WERI-Rb-1 (cell line): ENCODE results near the gene CBLN3.
"Not testable (repeated sequence)": the region's sequence is repeated elsewhere in the genome, so short reads cannot be mapped to it uniquely, and the experiment has no call there.

Experiments used
- DNase-seq: peaks from one replicate; pipeline ENCODE4 v3.0.0-alpha.2; 2020
- H3K27ac ChIP-seq: fragments of 250-450 bp; sonication (Bioruptor Pico); 2 replicates; pipeline ENCODE4 v1.5.1; 2020; ENCODE audit warnings: mild to moderate bottlenecking, moderate library complexity
- H3K27me3 ChIP-seq: fragments of 250-450 bp; sonication (Bioruptor Pico); 2 replicates; pipeline ENCODE4 v1.5.1; 2021; ENCODE audit warnings: mild to moderate bottlenecking, low read depth, moderate library complexity; ENCODE audit not compliant: insufficient read depth, severe bottlenecking
- H3K36me3 ChIP-seq: fragments of 250-450 bp; sonication (Bioruptor Pico); 2 replicates; pipeline ENCODE4 v1.5.1; 2020; ENCODE audit warnings: mild to moderate bottlenecking, moderate library complexity
- H3K4me3 ChIP-seq: 2 replicates; pipeline ENCODE4 v1.5.1; 2011; ENCODE audit warnings: low read depth, mild to moderate bottlenecking, control low read depth, low read length
- H3K9me3 ChIP-seq: fragments of 250-450 bp; sonication (Bioruptor Pico); 2 replicates; pipeline ENCODE4 v1.5.1; 2021; ENCODE audit warnings: mild to moderate bottlenecking, moderate library complexity; ENCODE audit not compliant: severe bottlenecking
- TF ChIP-seq, protein P1 (sequence below): IDR thresholded peaks from 2 replicates; pipeline ENCODE4 v1.5.1; 2011; ENCODE audit warnings: low read depth, mild to moderate bottlenecking, control low read depth, inconsistent platforms, low read length

CBLN3 gene

DNA sequence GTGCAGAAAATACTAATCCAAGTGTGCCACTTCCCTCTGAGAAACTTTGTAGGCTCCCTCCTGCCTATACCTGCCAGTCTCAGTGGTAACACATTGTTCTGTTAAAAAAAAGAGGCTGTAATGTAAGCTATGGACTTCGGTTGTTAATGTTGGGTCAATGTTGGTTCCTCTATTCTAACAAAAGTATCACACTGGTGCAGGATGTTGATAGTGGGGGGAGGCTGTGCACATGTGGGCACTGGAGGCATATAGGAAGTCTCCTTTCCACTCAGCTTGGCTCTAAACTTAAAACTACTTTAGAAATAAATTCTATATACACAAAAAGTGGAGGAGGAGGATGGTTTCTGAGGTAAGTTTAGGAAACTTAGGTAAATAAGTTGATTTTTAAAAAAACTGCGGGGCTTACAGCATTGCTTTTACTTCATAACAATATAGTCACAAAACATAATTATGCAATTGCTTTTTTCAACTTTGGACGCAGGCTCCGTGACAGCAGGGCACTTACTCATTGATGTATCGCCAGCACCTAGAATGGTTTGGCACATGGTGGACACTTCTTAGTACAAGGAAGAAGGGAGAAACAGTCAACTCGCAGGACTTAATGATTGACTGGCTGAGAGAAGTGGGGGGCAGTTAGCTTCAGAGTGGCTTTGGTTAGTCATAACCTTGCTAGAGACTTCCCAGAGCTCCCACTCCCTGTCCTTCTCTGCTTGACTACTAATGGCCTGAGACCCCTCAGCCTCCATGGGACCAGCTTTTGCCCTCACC is 38.6 kb downstream of the CBLN3 start:
- no peak overlapping the region for H3K4me3 ChIP-seq
- H3K36me3 ChIP-seq, result no peaks in the 10 kb centered on the region
- H3K27me3 ChIP-seq, result no peaks in the 10 kb centered on the region
- H3K27ac ChIP-seq, result no peak overlapping the region
- no peaks in the 10 kb centered on the region for H3K9me3 ChIP-seq
- TF ChIP-seq, protein P1, sequence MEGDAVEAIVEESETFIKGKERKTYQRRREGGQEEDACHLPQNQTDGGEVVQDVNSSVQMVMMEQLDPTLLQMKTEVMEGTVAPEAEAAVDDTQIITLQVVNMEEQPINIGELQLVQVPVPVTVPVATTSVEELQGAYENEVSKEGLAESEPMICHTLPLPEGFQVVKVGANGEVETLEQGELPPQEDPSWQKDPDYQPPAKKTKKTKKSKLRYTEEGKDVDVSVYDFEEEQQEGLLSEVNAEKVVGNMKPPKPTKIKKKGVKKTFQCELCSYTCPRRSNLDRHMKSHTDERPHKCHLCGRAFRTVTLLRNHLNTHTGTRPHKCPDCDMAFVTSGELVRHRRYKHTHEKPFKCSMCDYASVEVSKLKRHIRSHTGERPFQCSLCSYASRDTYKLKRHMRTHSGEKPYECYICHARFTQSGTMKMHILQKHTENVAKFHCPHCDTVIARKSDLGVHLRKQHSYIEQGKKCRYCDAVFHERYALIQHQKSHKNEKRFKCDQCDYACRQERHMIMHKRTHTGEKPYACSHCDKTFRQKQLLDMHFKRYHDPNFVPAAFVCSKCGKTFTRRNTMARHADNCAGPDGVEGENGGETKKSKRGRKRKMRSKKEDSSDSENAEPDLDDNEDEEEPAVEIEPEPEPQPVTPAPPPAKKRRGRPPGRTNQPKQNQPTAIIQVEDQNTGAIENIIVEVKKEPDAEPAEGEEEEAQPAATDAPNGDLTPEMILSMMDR, result no peak
- DNase-seq, result no peak

GRCh38 chr14:24389226-24389848 is 40.1 kb downstream of the CBLN3 start:
- no peaks in the 10 kb centered on the region for H3K36me3 ChIP-seq
- no peak overlapping the region for H3K4me3 ChIP-seq
- no peaks in the 10 kb centered on the region for H3K27me3 ChIP-seq
- TF ChIP-seq, protein P1, result no peak
- no peak for DNase-seq
- peak overlapping the region; percentile 73 for H3K27ac ChIP-seq
- H3K9me3 ChIP-seq, result no peaks in the 10 kb centered on the region

DNA sequence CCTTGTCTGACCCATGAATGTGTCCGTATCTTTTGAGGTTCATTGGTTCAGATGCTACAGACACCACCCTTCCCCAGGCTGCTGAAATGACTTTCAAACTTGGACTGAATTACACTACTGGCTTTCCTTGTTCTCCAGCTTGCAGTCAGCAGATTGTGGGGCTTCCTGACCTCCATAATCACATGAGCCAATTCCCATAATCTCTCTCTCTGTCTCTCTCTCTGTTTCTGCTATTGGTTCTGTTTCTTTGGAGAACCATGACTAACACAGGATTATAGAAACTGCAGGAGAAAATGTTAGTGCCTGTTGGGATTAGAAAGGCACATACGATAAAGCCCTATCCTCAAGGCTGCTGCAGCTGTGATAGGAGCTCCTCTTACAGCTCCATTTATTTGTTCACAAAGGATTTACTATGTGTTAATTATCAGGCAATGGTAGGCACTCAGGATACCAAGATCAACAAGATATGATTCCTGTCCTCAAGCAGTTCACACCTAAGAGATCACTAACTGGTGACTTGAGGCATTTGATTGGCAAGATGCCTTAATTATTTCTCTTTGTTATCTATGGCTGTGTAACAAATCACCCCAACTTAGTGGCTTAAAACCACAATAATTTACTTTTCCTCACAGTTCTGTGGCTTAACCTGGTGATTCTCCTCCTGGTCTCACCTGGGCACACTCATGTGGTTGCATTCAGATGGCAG is 40.8 kb downstream of the CBLN3 start:
- DNase-seq, result peak; percentile 44
- TF ChIP-seq, protein P1, result no peak
- Histone ChIP-seq H3K9me3 (no peaks in the 10 kb centered on the region), H3K27me3 (no peaks in the 10 kb centered on the region), H3K36me3 (no peaks in the 10 kb centered on the region), H3K27ac (peak overlapping the region; percentile 73), H3K4me3 (no peak overlapping the region; the same call in 1 of the 2 replicates)

- H3K27me3 ChIP-seq, DNase-seq, H3K9me3 ChIP-seq, H3K4me3 ChIP-seq, H3K36me3 ChIP-seq: not testable (repeated sequence)
- peak overlapping the region; percentile 73 for H3K27ac ChIP-seq
Observed at GRCh38 chr14:24387579-24387978, 41.9 kb downstream of the CBLN3 start.

GRCh38 chr14:24387009-24387345 is 42.5 kb downstream of the CBLN3 start:
- H3K36me3 ChIP-seq, result no peaks in the 10 kb centered on the region
- no peaks in the 10 kb centered on the region for H3K9me3 ChIP-seq
- H3K27me3 ChIP-seq, result no peaks in the 10 kb centered on the region
- DNase-seq, result no peak
- no peak overlapping the region for H3K4me3 ChIP-seq
- TF ChIP-seq, protein P1, result no peak
- no peak overlapping the region for H3K27ac ChIP-seq

DNA sequence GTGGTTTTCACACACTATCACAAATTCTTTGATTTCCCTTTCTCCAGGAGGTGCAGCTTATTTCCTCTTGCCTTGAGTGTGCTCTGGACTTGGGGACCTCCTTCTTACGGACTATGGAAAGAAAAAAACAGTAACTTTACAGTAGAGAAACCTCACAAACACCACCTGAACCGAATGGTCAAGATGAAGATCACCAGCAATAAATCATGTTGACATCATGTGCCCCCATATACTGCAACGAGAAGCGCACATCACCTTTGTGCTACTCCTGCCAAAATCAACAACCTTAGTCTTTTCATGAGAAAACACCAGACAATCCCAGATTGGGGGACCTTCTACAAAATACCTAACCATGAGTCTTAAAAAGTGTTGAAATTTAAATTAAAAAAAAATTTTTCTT is 43.9 kb downstream of the CBLN3 start:
- TF ChIP-seq, protein P1, result no peak
- no peaks in the 10 kb centered on the region for H3K9me3 ChIP-seq
- no peak for DNase-seq
- H3K36me3 ChIP-seq, result no peaks in the 10 kb centered on the region
- no peak overlapping the region for H3K4me3 ChIP-seq
- no peaks in the 10 kb centered on the region for H3K27me3 ChIP-seq
- no peak overlapping the region for H3K27ac ChIP-seq
